ENCODE results near the gene MTA2.

The MTA2 gene

DNA sequence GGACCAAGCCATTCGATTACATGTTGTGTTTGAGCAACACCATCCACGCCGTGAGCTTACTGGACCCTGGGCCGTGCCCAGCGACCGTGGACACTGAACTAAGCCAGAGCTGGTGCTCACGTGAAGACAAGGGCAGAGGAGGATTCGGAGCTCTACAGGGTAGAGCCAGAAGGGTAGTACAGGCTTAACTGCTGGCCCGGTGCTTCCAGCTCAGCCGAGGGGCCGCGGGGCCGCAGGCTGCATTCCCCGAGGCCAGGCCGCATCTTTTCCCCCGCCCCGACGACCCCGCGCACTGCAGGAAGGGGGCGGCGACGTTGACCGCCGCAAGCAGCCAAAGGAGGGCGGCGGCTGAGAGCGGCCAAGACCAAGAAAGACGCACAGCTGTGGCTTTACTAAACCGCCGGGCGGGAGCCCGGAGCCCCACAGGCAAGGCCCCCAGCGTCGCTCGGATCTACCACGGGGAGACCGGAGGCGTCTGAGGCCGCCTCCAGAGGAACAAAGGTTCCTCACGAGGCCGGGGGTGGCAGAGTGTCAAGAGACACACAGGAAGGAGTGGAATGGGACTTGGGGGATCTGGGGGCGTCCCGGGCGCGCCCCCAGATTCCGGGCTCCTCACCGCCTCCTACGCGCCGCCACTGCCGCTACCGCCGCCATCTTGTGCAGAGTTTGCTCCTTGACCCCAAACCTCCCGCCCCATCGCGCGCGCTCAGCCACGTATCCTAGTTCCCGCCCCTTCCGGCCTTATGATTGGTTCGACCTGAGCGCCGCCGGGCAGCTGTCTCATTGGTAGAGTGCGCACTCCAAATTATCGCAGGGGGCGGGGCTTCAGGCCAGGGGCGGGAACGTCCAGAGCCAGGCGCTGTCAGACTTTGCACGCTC lies 44.5 kb upstream of the MTA2 start, which contains the start of gene GANAB:
Gene GANAB (minus strand): TSS at position 668 of the 879 bp plus-strand sequence. CDS start 14 bp downstream, at position 654.
- TF ChIP-seq GLIS3 (CRISPR knock-in tag; IDR thresholded peaks at IDR 0.05) (0 out of 2 replicates have a peak, but pooled peaks have one; percentile 39), CSRNP3 (CRISPR knock-in tag; IDR thresholded peaks at IDR 0.05) (no peak)
- ATAC-seq, result peak; percentile 99

GRCh38 chr11:62645671-62645945 lies 43.9 kb upstream of the MTA2 start:
- ATAC-seq, result peak; percentile 4
- TF ChIP-seq ZFP30 (CRISPR knock-in tag; IDR thresholded peaks at IDR 0.05) (no peak), ARNTL (CRISPR knock-in tag; IDR thresholded peaks at IDR 0.05; ENCODE audit: borderline replicate concordance, low read depth) (no peak), TCF4 (CRISPR knock-in tag; IDR thresholded peaks at IDR 0.05; ENCODE audit: borderline replicate concordance) (no peak), ISL1 (CRISPR knock-in tag; IDR thresholded peaks at IDR 0.05) (no peak), ZNF70 (CRISPR knock-in tag; IDR thresholded peaks at IDR 0.05) (no peak), SNAI2 (CRISPR knock-in tag; IDR thresholded peaks at IDR 0.05) (no peak), RARB (CRISPR knock-in tag; IDR thresholded peaks at IDR 0.05) (no peak), TOX (CRISPR knock-in tag; IDR thresholded peaks at IDR 0.05; ENCODE audit: borderline replicate concordance) (no peak), OSR1 (CRISPR knock-in tag; IDR thresholded peaks at IDR 0.05) (no peak), ESRRG (CRISPR knock-in tag; IDR thresholded peaks at IDR 0.05) (no peak)
- TF ChIP-seq, protein P1, sequence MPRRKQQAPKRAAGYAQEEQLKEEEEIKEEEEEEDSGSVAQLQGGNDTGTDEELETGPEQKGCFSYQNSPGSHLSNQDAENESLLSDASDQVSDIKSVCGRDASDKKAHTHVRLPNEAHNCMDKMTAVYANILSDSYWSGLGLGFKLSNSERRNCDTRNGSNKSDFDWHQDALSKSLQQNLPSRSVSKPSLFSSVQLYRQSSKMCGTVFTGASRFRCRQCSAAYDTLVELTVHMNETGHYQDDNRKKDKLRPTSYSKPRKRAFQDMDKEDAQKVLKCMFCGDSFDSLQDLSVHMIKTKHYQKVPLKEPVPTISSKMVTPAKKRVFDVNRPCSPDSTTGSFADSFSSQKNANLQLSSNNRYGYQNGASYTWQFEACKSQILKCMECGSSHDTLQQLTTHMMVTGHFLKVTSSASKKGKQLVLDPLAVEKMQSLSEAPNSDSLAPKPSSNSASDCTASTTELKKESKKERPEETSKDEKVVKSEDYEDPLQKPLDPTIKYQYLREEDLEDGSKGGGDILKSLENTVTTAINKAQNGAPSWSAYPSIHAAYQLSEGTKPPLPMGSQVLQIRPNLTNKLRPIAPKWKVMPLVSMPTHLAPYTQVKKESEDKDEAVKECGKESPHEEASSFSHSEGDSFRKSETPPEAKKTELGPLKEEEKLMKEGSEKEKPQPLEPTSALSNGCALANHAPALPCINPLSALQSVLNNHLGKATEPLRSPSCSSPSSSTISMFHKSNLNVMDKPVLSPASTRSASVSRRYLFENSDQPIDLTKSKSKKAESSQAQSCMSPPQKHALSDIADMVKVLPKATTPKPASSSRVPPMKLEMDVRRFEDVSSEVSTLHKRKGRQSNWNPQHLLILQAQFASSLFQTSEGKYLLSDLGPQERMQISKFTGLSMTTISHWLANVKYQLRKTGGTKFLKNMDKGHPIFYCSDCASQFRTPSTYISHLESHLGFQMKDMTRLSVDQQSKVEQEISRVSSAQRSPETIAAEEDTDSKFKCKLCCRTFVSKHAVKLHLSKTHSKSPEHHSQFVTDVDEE (CRISPR knock-in tag; IDR thresholded peaks at IDR 0.05), result no peak

GRCh38 chr11:62644220-62644619 lies 42.6 kb upstream of the MTA2 start:
- TF ChIP-seq ZFP3 (CRISPR knock-in tag; IDR thresholded peaks at IDR 0.05) (no peak), ZNF70 (CRISPR knock-in tag; IDR thresholded peaks at IDR 0.05) (no peak), SNAI2 (CRISPR knock-in tag; IDR thresholded peaks at IDR 0.05) (no peak), TCF4 (CRISPR knock-in tag; IDR thresholded peaks at IDR 0.05; ENCODE audit: borderline replicate concordance) (no peak), GLIS3 (CRISPR knock-in tag; IDR thresholded peaks at IDR 0.05) (no peak), BACH2 (CRISPR knock-in tag; IDR thresholded peaks at IDR 0.05; ENCODE audit: borderline replicate concordance) (no peak), POU6F1 (CRISPR knock-in tag; IDR thresholded peaks at IDR 0.05; ENCODE audit: borderline replicate concordance, low read depth) (no peak), ARNTL (CRISPR knock-in tag; IDR thresholded peaks at IDR 0.05; ENCODE audit: borderline replicate concordance, low read depth) (no peak), PPARA (CRISPR knock-in tag; IDR thresholded peaks at IDR 0.05; ENCODE audit: borderline replicate concordance) (no peak), ISL1 (CRISPR knock-in tag; IDR thresholded peaks at IDR 0.05) (no peak), ESRRG (CRISPR knock-in tag; IDR thresholded peaks at IDR 0.05) (no peak), ZFP30 (CRISPR knock-in tag; IDR thresholded peaks at IDR 0.05) (no peak)
- TF ChIP-seq, protein P2, sequence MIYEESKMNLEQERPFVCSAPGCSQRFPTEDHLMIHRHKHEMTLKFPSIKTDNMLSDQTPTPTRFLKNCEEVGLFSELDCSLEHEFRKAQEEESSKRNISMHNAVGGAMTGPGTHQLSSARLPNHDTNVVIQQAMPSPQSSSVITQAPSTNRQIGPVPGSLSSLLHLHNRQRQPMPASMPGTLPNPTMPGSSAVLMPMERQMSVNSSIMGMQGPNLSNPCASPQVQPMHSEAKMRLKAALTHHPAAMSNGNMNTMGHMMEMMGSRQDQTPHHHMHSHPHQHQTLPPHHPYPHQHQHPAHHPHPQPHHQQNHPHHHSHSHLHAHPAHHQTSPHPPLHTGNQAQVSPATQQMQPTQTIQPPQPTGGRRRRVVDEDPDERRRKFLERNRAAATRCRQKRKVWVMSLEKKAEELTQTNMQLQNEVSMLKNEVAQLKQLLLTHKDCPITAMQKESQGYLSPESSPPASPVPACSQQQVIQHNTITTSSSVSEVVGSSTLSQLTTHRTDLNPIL (CRISPR knock-in tag; IDR thresholded peaks at IDR 0.05; ENCODE audit: low read depth), result no peak
- ATAC-seq, result no peak

GRCh38 chr11:62632492-62632891 lies 30.8 kb upstream of the MTA2 start:
- ATAC-seq, result no peak
- TF ChIP-seq ISL1 (CRISPR knock-in tag; IDR thresholded peaks at IDR 0.05) (no peak), PATZ1 (CRISPR knock-in tag; IDR thresholded peaks at IDR 0.05; ENCODE audit: borderline replicate concordance) (no peak), GLIS3 (CRISPR knock-in tag; IDR thresholded peaks at IDR 0.05) (no peak), ZFP30 (CRISPR knock-in tag; IDR thresholded peaks at IDR 0.05) (no peak), ZNF565 (CRISPR knock-in tag; conservative IDR thresholded peaks at IDR 0.05; ENCODE audit: low read depth) (no peak), SNAI2 (CRISPR knock-in tag; IDR thresholded peaks at IDR 0.05) (no peak), BACH2 (CRISPR knock-in tag; IDR thresholded peaks at IDR 0.05; ENCODE audit: borderline replicate concordance) (no peak)
- TF ChIP-seq, protein P1 (CRISPR knock-in tag; IDR thresholded peaks at IDR 0.05), result no peak
- TF ChIP-seq, protein P2 (CRISPR knock-in tag; IDR thresholded peaks at IDR 0.05; ENCODE audit: low read depth), result no peak

Data from SK-N-SH treated with all-trans-retinoic acid at 6 μM for 48 hours (cell line).